T-helper 17 cell (primary cell): ENCODE data around the gene RIMBP2. TPM values are rescaled to one million over a fixed set of nuclear protein-coding genes. Genes with fewer than 3 reads are reported as not detected.

Experiments
- ATAC-seq: fragments of 150-1000 bp; cut with Tn5 transposase; 2 replicates; pipeline ENCODE4 v1.10.0; 2021; ENCODE audit warnings: mild to moderate bottlenecking, moderate library complexity
- DNase-seq, 3 donors: peaks; one replicate each; pipeline versions ENCODE4 v3.0.0 to v3.0.0-alpha.2; 2020 to 2021
- H3K9me3 ChIP-seq: one replicate; pipeline ENCODE4 v1.7.0; 2013; ENCODE audit warnings: low read length, mild to moderate bottlenecking; ENCODE audit not compliant: control insufficient read depth, poor library complexity, severe bottlenecking
- H3K27ac Mint-ChIP-seq: one replicate; pipeline ENCODE4 v1.8.0; 2022; ENCODE audit warnings: mild to moderate bottlenecking, moderate library complexity, mixed read lengths
- H3K27me3 Mint-ChIP-seq: one replicate; pipeline ENCODE4 v1.8.0; 2022; ENCODE audit warnings: mixed read lengths
- H3K36me3 Mint-ChIP-seq: one replicate; pipeline ENCODE4 v1.8.0; 2022; ENCODE audit warnings: low read depth, mixed read lengths
- H3K4me1 Mint-ChIP-seq: one replicate; pipeline ENCODE4 v1.8.0; 2022; ENCODE audit warnings: mild to moderate bottlenecking, mixed read lengths
- H3K4me3 Mint-ChIP-seq: one replicate; pipeline ENCODE4 v1.8.0; 2022; ENCODE audit warnings: mild to moderate bottlenecking, moderate library complexity, mixed read lengths
- total RNA-seq, 4 donors: library from RNA in 2 of 4; stranded (reverse) in 2 of 4; gene quantifications; one replicate each; pipeline ENCODE4 v1.2.3 and lab custom pipeline; 2022 to 2026

RIMBP2 gene
- total RNA-seq, 2 donors from 2014 or later: not detected

- peaks cover 11% of the 10 kb centered on the region for H3K27me3 Mint-ChIP-seq
- H3K9me3 ChIP-seq: no peaks in the 10 kb centered on the region
- H3K4me3 Mint-ChIP-seq: no peak overlapping the region
- H3K36me3 Mint-ChIP-seq: no peaks in the 10 kb centered on the region
- H3K27ac Mint-ChIP-seq: no peak overlapping the region
- no peaks in the 10 kb centered on the region for H3K4me1 Mint-ChIP-seq
- no peak for ATAC-seq
- no peak for DNase-seq
These were observed 297.0 kb downstream of the RIMBP2 start for GRCh38 chr12:130419116-130419515.

- H3K27me3 Mint-ChIP-seq: peaks cover 17% of the 10 kb centered on the region
- no peak for DNase-seq
- no peaks in the 10 kb centered on the region for H3K36me3 Mint-ChIP-seq
- no peak overlapping the region for H3K4me3 Mint-ChIP-seq
- no peaks in the 10 kb centered on the region for H3K4me1 Mint-ChIP-seq
- ATAC-seq: no peak
- H3K9me3 ChIP-seq: no peaks in the 10 kb centered on the region
- no peak overlapping the region for H3K27ac Mint-ChIP-seq
These were observed 297.8 kb downstream of the RIMBP2 start for GRCh38 chr12:130418251-130418650.

- H3K4me3 Mint-ChIP-seq: no peak overlapping the region
- ATAC-seq: no peak
- H3K9me3 ChIP-seq: no peaks in the 10 kb centered on the region
- H3K36me3 Mint-ChIP-seq: peaks cover 2% of the 10 kb centered on the region
- peaks cover 17% of the 10 kb centered on the region for H3K27me3 Mint-ChIP-seq
- H3K27ac Mint-ChIP-seq: no peak overlapping the region
- H3K4me1 Mint-ChIP-seq: no peaks in the 10 kb centered on the region
- no peak for DNase-seq
These were observed 301.7 kb downstream of the RIMBP2 start for GRCh38 chr12:130414381-130414780.

- H3K9me3 ChIP-seq: no peaks in the 10 kb centered on the region
- no peaks in the 10 kb centered on the region for H3K4me1 Mint-ChIP-seq
- DNase-seq: no peak
- no peak for ATAC-seq
- H3K27me3 Mint-ChIP-seq: peaks cover 17% of the 10 kb centered on the region
- no peak overlapping the region for H3K4me3 Mint-ChIP-seq
- peaks cover 2% of the 10 kb centered on the region for H3K36me3 Mint-ChIP-seq
- H3K27ac Mint-ChIP-seq: no peak overlapping the region
These were observed 302.2 kb downstream of the RIMBP2 start for GRCh38 chr12:130413909-130414308.

GRCh38 chr12:130412384-130412783 lies 303.7 kb downstream of the RIMBP2 start:
- Mint-ChIP-seq H3K4me1 (no peaks in the 10 kb centered on the region), H3K4me3 (no peak overlapping the region), H3K36me3 (peaks cover 2% of the 10 kb centered on the region), H3K27me3 (peaks cover 17% of the 10 kb centered on the region), H3K27ac (no peak overlapping the region)
- H3K9me3 ChIP-seq: no peaks in the 10 kb centered on the region
- DNase-seq (no peak), ATAC-seq (no peak)

GRCh38 chr12:130405332-130405731 lies 310.8 kb downstream of the RIMBP2 start:
- Mint-ChIP-seq H3K4me1 (peaks cover 2% of the 10 kb centered on the region), H3K36me3 (no peaks in the 10 kb centered on the region), H3K27ac (no peak overlapping the region), H3K4me3 (no peak overlapping the region), H3K27me3 (no peaks in the 10 kb centered on the region)
- DNase-seq: no peak
- no peaks in the 10 kb centered on the region for H3K9me3 ChIP-seq
- ATAC-seq: no peak

- no peak for ATAC-seq
- Mint-ChIP-seq H3K4me1 (no peaks in the 10 kb centered on the region), H3K27me3 (peaks cover 10% of the 10 kb centered on the region), H3K4me3 (no peak overlapping the region), H3K27ac (no peak overlapping the region), H3K36me3 (no peaks in the 10 kb centered on the region)
- no peak for DNase-seq
- H3K9me3 ChIP-seq: no peaks in the 10 kb centered on the region
These were observed 314.4 kb downstream of the RIMBP2 start for GRCh38 chr12:130401703-130402102.

- DNase-seq: no peak
- no peaks in the 10 kb centered on the region for H3K4me1 Mint-ChIP-seq
- H3K4me3 Mint-ChIP-seq: no peak overlapping the region
- H3K9me3 ChIP-seq: no peaks in the 10 kb centered on the region
- no peaks in the 10 kb centered on the region for H3K36me3 Mint-ChIP-seq
- no peak overlapping the region for H3K27ac Mint-ChIP-seq
- ATAC-seq: no peak
- peaks cover 13% of the 10 kb centered on the region for H3K27me3 Mint-ChIP-seq
These were observed 317.8 kb downstream of the RIMBP2 start for GRCh38 chr12:130398100-130398848.

GRCh38 chr12:130396667-130397066 lies 319.4 kb downstream of the RIMBP2 start:
- DNase-seq: no peak

GRCh38 chr12:130394906-130395305 lies 321.2 kb downstream of the RIMBP2 start:
- H3K36me3 Mint-ChIP-seq: no peaks in the 10 kb centered on the region
- H3K27ac Mint-ChIP-seq: no peak overlapping the region
- DNase-seq (no peak), ATAC-seq (no peak)
- peaks cover 13% of the 10 kb centered on the region for H3K27me3 Mint-ChIP-seq
- no peaks in the 10 kb centered on the region for H3K4me1 Mint-ChIP-seq
- H3K4me3 Mint-ChIP-seq: no peak overlapping the region
- no peaks in the 10 kb centered on the region for H3K9me3 ChIP-seq

More at GRCh38 chr12:130396667-130397066, 319.4 kb downstream of the RIMBP2 start:
- H3K4me3 Mint-ChIP-seq: no peak overlapping the region
- ATAC-seq: no peak
- H3K27me3 Mint-ChIP-seq: peaks cover 13% of the 10 kb centered on the region
- no peak overlapping the region for H3K27ac Mint-ChIP-seq
- H3K36me3 Mint-ChIP-seq: no peaks in the 10 kb centered on the region
- H3K9me3 ChIP-seq: no peaks in the 10 kb centered on the region
- H3K4me1 Mint-ChIP-seq: no peaks in the 10 kb centered on the region

- H3K36me3 Mint-ChIP-seq: no peaks in the 10 kb centered on the region
These were observed 324.9 kb downstream of the RIMBP2 start for GRCh38 chr12:130391186-130391585.

GRCh38 chr12:130385193-130385592 lies 330.9 kb downstream of the RIMBP2 start:
- DNase-seq (no peak), ATAC-seq (no peak)
- Mint-ChIP-seq H3K4me3 (no peak overlapping the region), H3K27ac (no peak overlapping the region), H3K27me3 (no peaks in the 10 kb centered on the region), H3K4me1 (no peaks in the 10 kb centered on the region), H3K36me3 (no peaks in the 10 kb centered on the region)
- H3K9me3 ChIP-seq: no peaks in the 10 kb centered on the region

More at GRCh38 chr12:130391186-130391585, 324.9 kb downstream of the RIMBP2 start:
- no peak overlapping the region for H3K27ac Mint-ChIP-seq
- H3K27me3 Mint-ChIP-seq: no peaks in the 10 kb centered on the region
- DNase-seq (no peak), ATAC-seq (no peak)
- H3K4me1 Mint-ChIP-seq: no peaks in the 10 kb centered on the region
- H3K9me3 ChIP-seq: no peaks in the 10 kb centered on the region
- H3K4me3 Mint-ChIP-seq: no peak overlapping the region

GRCh38 chr12:130384234-130384633 lies 331.9 kb downstream of the RIMBP2 start:
- H3K4me1 Mint-ChIP-seq: no peaks in the 10 kb centered on the region
- DNase-seq (no peak), ATAC-seq (no peak)
- no peak overlapping the region for H3K27ac Mint-ChIP-seq
- no peaks in the 10 kb centered on the region for H3K36me3 Mint-ChIP-seq
- H3K4me3 Mint-ChIP-seq: no peak overlapping the region
- no peaks in the 10 kb centered on the region for H3K9me3 ChIP-seq
- no peaks in the 10 kb centered on the region for H3K27me3 Mint-ChIP-seq

- no peaks in the 10 kb centered on the region for H3K36me3 Mint-ChIP-seq
- ATAC-seq (no peak), DNase-seq (no peak)
- no peak overlapping the region for H3K4me3 Mint-ChIP-seq
- H3K27me3 Mint-ChIP-seq: no peaks in the 10 kb centered on the region
- H3K27ac Mint-ChIP-seq: no peak overlapping the region
- no peaks in the 10 kb centered on the region for H3K4me1 Mint-ChIP-seq
- no peaks in the 10 kb centered on the region for H3K9me3 ChIP-seq
These were observed 333.3 kb downstream of the RIMBP2 start for GRCh38 chr12:130382818-130383217.
